GM12865 (cell line): ENCODE data around the gene SLCO3A1.

ENCODE experiments used
- DNase-seq: peaks from one replicate; pipeline ENCODE4 v3.0.0; 2010; ENCODE audit warnings: low read depth
- H3K4me3 ChIP-seq: 2 replicates; pipeline ENCODE4 v1.5.1; 2011; ENCODE audit warnings: mild to moderate bottlenecking, low read depth, low read length, control low read depth
- CTCF ChIP-seq: IDR thresholded peaks from 2 replicates; pipeline ENCODE4 v1.5.1; 2011; ENCODE audit warnings: low read length, control low read depth, low read depth, inconsistent platforms; ENCODE audit not compliant: insufficient read depth; ENCODE audit errors: missing control alignments

SLCO3A1 gene

GRCh38 chr15:91870876-91871537 lies 17.5 kb downstream of the SLCO3A1 start:
- DNase-seq: no peak
- TF ChIP-seq CTCF: no peak
- no peak overlapping the region for H3K4me3 ChIP-seq

- DNase-seq: no peak
- no peak overlapping the region for H3K4me3 ChIP-seq
- TF ChIP-seq CTCF: no peak
These were observed 18.3 kb downstream of the SLCO3A1 start for GRCh38 chr15:91871837-91872236.

GRCh38 chr15:91872356-91873137 lies 19.0 kb downstream of the SLCO3A1 start:
- H3K4me3 ChIP-seq: no peak overlapping the region
- no peak for TF ChIP-seq CTCF
- DNase-seq: no peak

GRCh38 chr15:91873138-91873536 lies 19.6 kb downstream of the SLCO3A1 start:
- H3K4me3 ChIP-seq: no peak overlapping the region
- no peak for TF ChIP-seq CTCF
- DNase-seq: no peak

- DNase-seq: no peak
- TF ChIP-seq CTCF: no peak
- no peak overlapping the region for H3K4me3 ChIP-seq
These were observed 20.7 kb downstream of the SLCO3A1 start for GRCh38 chr15:91874171-91874570.

- DNase-seq: no peak
- no peak overlapping the region for H3K4me3 ChIP-seq
- no peak for TF ChIP-seq CTCF
These were observed 21.6 kb downstream of the SLCO3A1 start for GRCh38 chr15:91874992-91875660.
